ENCODE measurements around the gene RALGPS1. TPM values are rescaled to one million over a fixed set of nuclear protein-coding genes. Genes with fewer than 3 reads are reported as not detected.

RALGPS1 gene
- total and polyA plus RNA-seq, 2 of the 13 experiments (the other 11 are each of a cell fraction or from before 2014, with no cell fraction given): 3.7 to 6.5 TPM

- TF ChIP-seq GFI1 (CRISPR knock-in tag; IDR thresholded peaks at IDR 0.05; ENCODE audit: borderline replicate concordance): no peak
- no peak for TF ChIP-seq STAT5B (CRISPR knock-in tag; IDR thresholded peaks at IDR 0.05)
Measured at GRCh38 chr9:127078988-127079387, 164.4 kb downstream of the RALGPS1 start (continued).

GRCh38 chr9:127079446-127080140 lies 165.0 kb downstream of the RALGPS1 start:
- Histone ChIP-seq H3K27me3 (ENCODE audit: control insufficient read depth in 1 of 2, insufficient read depth in 2 of 2, low read length in 2 of 2) (no peaks in the 10 kb centered on the region), H3K9me3 (ENCODE audit: low read length) (no peaks in the 10 kb centered on the region), H3K9ac (ENCODE audit: insufficient read depth, low read depth, low read length) (no peak overlapping the region), H3K4me3 (replicated peaks in 1 of 3; ENCODE audit: insufficient read depth in 1 of 3, low read depth in 2 of 3, low read length in 3 of 3) (no peak overlapping the region), H4K20me1 (ENCODE audit: insufficient read depth, low read length) (no peaks in the 10 kb centered on the region), H2AFZ (ENCODE audit: low read length) (no peak overlapping the region), H3K79me2 (ENCODE audit: insufficient read depth, low read length) (no peaks in the 10 kb centered on the region), H3K27ac (ENCODE audit: extremely low read length, insufficient read depth, low read length) (no peak overlapping the region), H3K4me2 (ENCODE audit: low read depth, low read length) (no peak overlapping the region), H3K4me1 (ENCODE audit: insufficient read depth, low read length) (peaks cover 39% of the 10 kb centered on the region), H3K36me3 (replicated peaks in 1 of 2; ENCODE audit: control insufficient read depth in 1 of 2, insufficient read depth in 2 of 2, low read length in 2 of 2) (no peaks in the 10 kb centered on the region)
- in situ Hi-C loops (cut with HindIII; ENCODE audit: extremely low pct_ligation_motif_present, low pct_unique_long_range_greater_than_20kb) (no loop called here), intact Hi-C loops (cut with micrococcal nuclease; ENCODE audit: unreplicated experiment) (no loop called here)
- DNase-seq (ENCODE audit: low spot score) (no peak), FAIRE-seq (no peak), ATAC-seq (no peak)
- POLR2A ChIA-PET: no interaction called here
- BruUV-seq (replicated peaks): no TSS peak
- CTCF ChIA-PET (ENCODE audit: low intra/inter-chr PET ratio, low total read pairs): no interaction called here
- 87% methylated on average over 8 of the region's 8 CpGs for WGBS (ENCODE audit: low lambda C conversion rate)
- TF ChIP-seq FOSL2 (CRISPR knock-in tag; IDR thresholded peaks at IDR 0.05): no peak
- TF ChIP-seq NAIF1 (CRISPR knock-in tag; IDR thresholded peaks at IDR 0.05; ENCODE audit: borderline replicate concordance): no peak
- TF ChIP-seq, protein P1, sequence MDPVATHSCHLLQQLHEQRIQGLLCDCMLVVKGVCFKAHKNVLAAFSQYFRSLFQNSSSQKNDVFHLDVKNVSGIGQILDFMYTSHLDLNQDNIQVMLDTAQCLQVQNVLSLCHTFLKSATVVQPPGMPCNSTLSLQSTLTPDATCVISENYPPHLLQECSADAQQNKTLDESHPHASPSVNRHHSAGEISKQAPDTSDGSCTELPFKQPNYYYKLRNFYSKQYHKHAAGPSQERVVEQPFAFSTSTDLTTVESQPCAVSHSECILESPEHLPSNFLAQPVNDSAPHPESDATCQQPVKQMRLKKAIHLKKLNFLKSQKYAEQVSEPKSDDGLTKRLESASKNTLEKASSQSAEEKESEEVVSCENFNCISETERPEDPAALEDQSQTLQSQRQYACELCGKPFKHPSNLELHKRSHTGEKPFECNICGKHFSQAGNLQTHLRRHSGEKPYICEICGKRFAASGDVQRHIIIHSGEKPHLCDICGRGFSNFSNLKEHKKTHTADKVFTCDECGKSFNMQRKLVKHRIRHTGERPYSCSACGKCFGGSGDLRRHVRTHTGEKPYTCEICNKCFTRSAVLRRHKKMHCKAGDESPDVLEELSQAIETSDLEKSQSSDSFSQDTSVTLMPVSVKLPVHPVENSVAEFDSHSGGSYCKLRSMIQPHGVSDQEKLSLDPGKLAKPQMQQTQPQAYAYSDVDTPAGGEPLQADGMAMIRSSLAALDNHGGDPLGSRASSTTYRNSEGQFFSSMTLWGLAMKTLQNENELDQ (CRISPR knock-in tag; IDR thresholded peaks at IDR 0.05; ENCODE audit: borderline replicate concordance): no peak
- no peak for TF ChIP-seq ZNF629 (CRISPR knock-in tag; conservative IDR thresholded peaks at IDR 0.05)
- no peak for TF ChIP-seq FOXP1 (IDR thresholded peaks at IDR 0.05)
- no peak for TF ChIP-seq FOXP1 (CRISPR knock-in tag; IDR thresholded peaks at IDR 0.05)
- no peak for TF ChIP-seq NFRKB (IDR thresholded peaks at IDR 0.05)
- TF ChIP-seq CHCHD3 (CRISPR knock-in tag; IDR thresholded peaks at IDR 0.05): no peak
- TF ChIP-seq SP140L (CRISPR knock-in tag; IDR thresholded peaks at IDR 0.05; ENCODE audit: borderline replicate concordance): no peak
- no peak for TF ChIP-seq JDP2 (CRISPR knock-in tag; IDR thresholded peaks at IDR 0.05; ENCODE audit: borderline replicate concordance)
- no peak for TF ChIP-seq KDM5B (CRISPR knock-in tag; IDR thresholded peaks at IDR 0.05; ENCODE audit: borderline replicate concordance)
- no peak for TF ChIP-seq ZNF746 (CRISPR knock-in tag; IDR thresholded peaks at IDR 0.05)
- TF ChIP-seq ESRRA (CRISPR knock-in tag; IDR thresholded peaks at IDR 0.05; ENCODE audit: low read depth): no peak
- TF ChIP-seq ZNF280D (CRISPR knock-in tag; IDR thresholded peaks at IDR 0.05): no peak
- no peak for TF ChIP-seq ZNF260 (CRISPR knock-in tag; IDR thresholded peaks at IDR 0.05; ENCODE audit: borderline replicate concordance, low read depth)
- TF ChIP-seq NFYB (CRISPR knock-in tag; IDR thresholded peaks at IDR 0.05): no peak
- TF ChIP-seq ZNF567 (CRISPR knock-in tag; IDR thresholded peaks at IDR 0.05; ENCODE audit: borderline replicate concordance): no peak

All from HepG2 (cell line).